ENCODE results near the gene PYGB.

PYGB gene

GRCh38 chr20:25226433-25227316 lies 21.2 kb upstream of the PYGB start:
- ChIA-PET POLR2A (interaction anchor here (1.0 to 2.0 kb wide), 4 partner anchors 10 to 26 kb away, joined by 3 to 8 read pairs (median 4); partner anchors contain the start of gene PYGB), CTCF (interaction anchor here (0.8 to 1.2 kb wide), 2 partner anchors 23 to 150 kb away, joined by 4 read pairs; no protein-coding TSS in a partner anchor)
- no peak for TF ChIP-seq ZNF280D (tag by site-specific recombination; IDR thresholded peaks at IDR 0.05)
- TF ChIP-seq PBX3 (CRISPR knock-in tag; IDR thresholded peaks at IDR 0.05) = no peak
- TF ChIP-seq ZNF600 (tag by site-specific recombination; IDR thresholded peaks at IDR 0.05) = peak; percentile 75; the same call in 1 of the 2 replicates
- no peak for TF ChIP-seq ZNF501 (tag by site-specific recombination; IDR thresholded peaks at IDR 0.05)
- TF ChIP-seq GLIS1 (tag by site-specific recombination; IDR thresholded peaks at IDR 0.05) = peak; percentile 57
- TF ChIP-seq ZNF488 (tag by site-specific recombination; IDR thresholded peaks at IDR 0.05) = no peak
- TF ChIP-seq KLF17 (tag by site-specific recombination; IDR thresholded peaks at IDR 0.05) = no peak
- TF ChIP-seq ZNF513 (tag by site-specific recombination; IDR thresholded peaks at IDR 0.05) = no peak
- no peak for TF ChIP-seq ZNF549 (tag by site-specific recombination; IDR thresholded peaks at IDR 0.05)
- Histone ChIP-seq H3K4me1 (ENCODE audit: control insufficient read depth, insufficient read depth, low read length) (0 out of 2 replicates have a peak, but pooled peaks cover 3% of the 10 kb centered on the region), H3K4me3 (ENCODE audit: low read depth, low read length) (no peak overlapping the region), H3K27ac (ENCODE audit: extremely low read depth, low read depth, low read length) (no peak overlapping the region), H3K9me3 (ENCODE audit: control insufficient read depth, insufficient read depth, low read depth, low read length) (no peaks in the 10 kb centered on the region), H3K36me3 (ENCODE audit: control insufficient read depth in 2 of 2, insufficient read depth in 1 of 2, low read length in 2 of 2) (peaks cover 0 to 20% of the 10 kb centered on the region in 2 experiments; a peak in 1 of 3 replicates)

GRCh38 chr20:25227317-25227831 lies 20.5 kb upstream of the PYGB start:
- Histone ChIP-seq H3K27ac (ENCODE audit: extremely low read depth, low read depth, low read length) (no peak overlapping the region), H3K4me1 (ENCODE audit: control insufficient read depth, insufficient read depth, low read length) (0 out of 2 replicates have a peak, but pooled peaks cover 3% of the 10 kb centered on the region), H3K4me3 (ENCODE audit: low read depth, low read length) (no peak overlapping the region), H3K9me3 (ENCODE audit: control insufficient read depth, insufficient read depth, low read depth, low read length) (no peaks in the 10 kb centered on the region), H3K36me3 (ENCODE audit: control insufficient read depth in 2 of 2, insufficient read depth in 1 of 2, low read length in 2 of 2) (peaks cover 0 to 20% of the 10 kb centered on the region in 2 experiments; a peak in 1 of 3 replicates)
- ChIA-PET CTCF (interaction anchor here (0.8 to 1.2 kb wide), 2 partner anchors 24 to 49 kb away, joined by 3 to 4 read pairs; no protein-coding TSS in a partner anchor), POLR2A (interaction anchor here (1.2 to 2.0 kb wide), 3 partner anchors 9 to 25 kb away, joined by 3 to 8 read pairs (median 4); partner anchors contain the start of gene PYGB)
- TF ChIP-seq ZFP37 (tag by site-specific recombination; IDR thresholded peaks at IDR 0.05) (no peak), OVOL3 (tag by site-specific recombination; IDR thresholded peaks at IDR 0.05) (no peak), ZNF514 (tag by site-specific recombination; IDR thresholded peaks at IDR 0.05) (no peak), ZNF132 (tag by site-specific recombination; IDR thresholded peaks at IDR 0.05; ENCODE audit: borderline replicate concordance) (no peak), ZNF558 (tag by site-specific recombination; IDR thresholded peaks at IDR 0.05) (peak; percentile 16; the same call in 1 of the 2 replicates), PRDM6 (tag by site-specific recombination; IDR thresholded peaks at IDR 0.05) (0 out of 2 replicates have a peak, but pooled peaks have one; percentile 20), ZNF366 (tag by site-specific recombination; conservative IDR thresholded peaks at IDR 0.05) (peak; percentile 75), ZNF488 (tag by site-specific recombination; IDR thresholded peaks at IDR 0.05) (no peak), ZFP69B (tag by site-specific recombination; IDR thresholded peaks at IDR 0.05) (peak; percentile 52; the same call in 1 of the 2 replicates), ATF2 (tag by site-specific recombination; IDR thresholded peaks at IDR 0.05; ENCODE audit: low read depth) (0 out of 2 replicates have a peak, but pooled peaks have one; percentile 22), SP7 (tag by site-specific recombination; IDR thresholded peaks at IDR 0.05) (peak; percentile 41; the same call in 1 of the 2 replicates)
